ENCODE results near the gene BTG3. TPM values are rescaled to one million over a fixed set of nuclear protein-coding genes. Genes with fewer than 3 reads are reported as not detected.

The BTG3 gene
- total RNA-seq, 2 donors from 2014 or later: 96.2 to 100.0 TPM

DNA sequence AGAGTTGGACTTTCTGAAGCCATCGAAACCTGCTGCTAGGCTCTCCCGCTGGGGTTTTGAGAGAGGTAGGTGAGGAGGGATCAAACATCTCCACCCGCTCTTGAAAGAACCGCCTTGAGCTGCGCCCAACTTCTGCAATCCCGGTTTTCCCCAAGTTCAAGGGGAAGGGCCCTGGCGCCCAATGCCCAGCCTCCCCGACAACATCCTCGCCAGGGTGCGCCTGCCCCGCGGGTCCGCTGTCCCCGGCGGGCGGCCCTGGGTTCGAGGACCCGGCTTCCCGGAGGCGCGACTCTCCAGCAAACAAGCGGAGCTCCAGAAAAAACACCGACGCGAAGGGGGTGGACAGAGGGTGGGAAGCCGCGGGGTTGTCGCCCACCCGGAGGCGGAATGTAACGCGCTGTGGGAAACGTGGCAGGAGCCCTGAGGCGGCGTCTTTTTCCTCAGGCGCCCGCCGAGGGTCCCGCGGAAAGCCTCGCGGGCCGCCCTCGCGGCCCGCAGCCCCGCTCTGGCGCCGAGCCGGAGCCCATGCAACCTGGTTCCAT, 607 bp downstream of the BTG3 start:
- no peaks in the 10 kb centered on the region for H3K27me3 Mint-ChIP-seq
- H3K4me1 Mint-ChIP-seq: peaks cover 11% of the 10 kb centered on the region
- H3K9me3 ChIP-seq (ENCODE audit: control insufficient read depth, low read length, poor library complexity, severe bottlenecking): no peaks in the 10 kb centered on the region
- H3K36me3 Mint-ChIP-seq (ENCODE audit: low read depth): no peaks in the 10 kb centered on the region
- H3K4me3 Mint-ChIP-seq: peak overlapping the region; percentile 95
- DNase-seq (peak in 2 of 3 donors; percentile 5 to 11), ATAC-seq (peak; percentile 11)
- H3K27ac Mint-ChIP-seq: peak overlapping the region; percentile 98

DNA sequence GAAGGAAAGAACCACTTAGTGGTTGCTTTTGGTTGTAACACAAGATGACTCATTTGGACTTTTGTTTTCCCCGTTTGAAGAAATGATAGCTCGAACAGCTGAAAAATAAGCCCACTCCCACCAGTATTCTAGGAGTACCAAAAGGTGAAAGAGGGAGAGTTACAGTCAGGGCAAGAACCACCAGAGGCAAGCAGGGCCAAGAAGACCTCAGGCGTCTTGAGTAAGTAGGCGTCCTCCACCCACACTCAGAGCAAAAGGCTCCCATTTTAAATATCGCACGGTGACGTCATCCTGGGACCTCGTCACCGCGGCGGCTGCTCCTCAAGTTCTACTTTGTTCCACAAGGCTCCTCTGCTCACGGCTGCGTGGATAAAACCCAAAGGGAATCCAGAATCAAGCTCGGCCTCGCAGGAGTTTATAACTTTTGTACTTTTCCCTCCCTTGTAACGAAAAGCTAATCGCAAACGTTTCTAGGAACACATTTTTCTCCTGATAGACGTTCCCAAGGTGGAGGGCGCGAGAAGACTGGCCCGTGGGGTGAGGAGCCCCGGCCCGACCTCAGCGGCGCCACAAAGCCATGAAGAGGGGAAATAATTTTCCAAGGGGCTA, 1.2 kb downstream of the BTG3 start:
- ATAC-seq (peak; percentile 75), DNase-seq (peak; percentile 55 to 64 (median 58))
- H3K36me3 Mint-ChIP-seq (ENCODE audit: low read depth): no peaks in the 10 kb centered on the region
- H3K4me3 Mint-ChIP-seq: peak overlapping the region; percentile 95
- no peaks in the 10 kb centered on the region for H3K9me3 ChIP-seq (ENCODE audit: control insufficient read depth, low read length, poor library complexity, severe bottlenecking)
- peak overlapping the region; percentile 98 for H3K27ac Mint-ChIP-seq
- peaks cover 11% of the 10 kb centered on the region for H3K4me1 Mint-ChIP-seq
- no peaks in the 10 kb centered on the region for H3K27me3 Mint-ChIP-seq

DNA sequence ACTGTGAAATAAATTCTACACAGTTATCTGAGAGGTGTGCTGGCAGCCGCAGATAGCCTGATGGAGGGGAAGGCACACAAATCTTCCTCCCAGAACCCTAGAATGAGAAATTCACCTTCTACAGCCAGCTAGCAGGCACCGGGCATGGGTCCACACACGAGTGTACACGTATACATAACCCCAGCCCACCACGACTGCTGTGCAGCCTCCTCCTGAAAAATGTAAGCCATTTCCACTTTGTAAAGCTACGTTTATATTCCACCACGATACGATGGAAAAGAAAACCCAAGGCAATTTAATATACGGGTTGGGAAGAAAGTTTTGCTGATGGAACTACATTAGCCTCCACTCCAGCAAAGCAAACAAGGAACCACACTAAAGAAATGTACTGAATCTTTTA, 1.8 kb downstream of the BTG3 start:
- no peak for DNase-seq
- no peaks in the 10 kb centered on the region for H3K27me3 Mint-ChIP-seq
- ATAC-seq: no peak
- H3K36me3 Mint-ChIP-seq (ENCODE audit: low read depth): no peaks in the 10 kb centered on the region
- H3K27ac Mint-ChIP-seq: peak overlapping the region; percentile 98
- H3K4me3 Mint-ChIP-seq: peak overlapping the region; percentile 95
- H3K9me3 ChIP-seq (ENCODE audit: control insufficient read depth, low read length, poor library complexity, severe bottlenecking): no peaks in the 10 kb centered on the region
- H3K4me1 Mint-ChIP-seq: peaks cover 11% of the 10 kb centered on the region

DNA sequence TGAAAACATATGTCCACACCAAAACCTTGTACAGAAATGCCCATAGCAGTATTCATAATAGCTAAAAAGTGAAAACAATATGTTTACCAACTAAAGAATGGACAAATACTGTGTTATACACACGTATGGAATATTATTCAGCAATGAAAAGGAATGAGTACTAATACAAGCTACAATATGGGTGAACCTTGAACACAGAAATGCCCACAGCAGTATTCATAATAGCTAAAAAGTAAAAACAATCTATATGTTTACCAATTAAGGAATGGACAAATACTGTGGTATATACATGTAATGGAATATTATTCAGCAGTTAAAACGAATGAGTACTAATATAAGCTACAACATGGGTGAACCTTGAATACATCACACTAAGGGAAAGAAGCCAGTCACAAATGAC, 3.0 kb downstream of the BTG3 start:
- Mint-ChIP-seq H3K4me3 (no peak overlapping the region), H3K4me1 (peaks cover 11% of the 10 kb centered on the region), H3K27ac (peak overlapping the region; percentile 45), H3K36me3 (ENCODE audit: low read depth) (no peaks in the 10 kb centered on the region), H3K27me3 (no peaks in the 10 kb centered on the region)
- no peaks in the 10 kb centered on the region for H3K9me3 ChIP-seq (ENCODE audit: control insufficient read depth, low read length, poor library complexity, severe bottlenecking)
- DNase-seq: no peak
- no peak for ATAC-seq

DNA sequence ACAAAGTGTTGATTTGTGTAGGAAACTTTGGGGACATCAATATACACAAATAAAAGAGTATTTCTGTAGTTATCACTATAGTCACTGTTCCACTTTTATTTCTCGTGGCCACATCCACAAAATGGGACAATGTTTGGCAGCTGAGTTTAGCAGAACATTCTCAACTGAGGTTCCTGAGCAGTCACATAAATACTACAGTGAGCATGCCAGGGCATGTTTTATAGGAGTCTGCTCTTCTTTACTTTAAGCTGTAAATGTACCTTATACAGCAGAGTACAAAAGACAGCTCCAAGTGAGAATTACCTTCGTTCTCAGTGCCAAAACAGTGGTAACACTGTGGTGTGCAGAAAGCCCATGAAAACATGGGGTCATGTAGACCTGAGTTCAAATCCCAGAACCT, 5.0 kb downstream of the BTG3 start:
- H3K4me3 Mint-ChIP-seq: no peak overlapping the region
- no peaks in the 10 kb centered on the region for H3K27me3 Mint-ChIP-seq
- H3K27ac Mint-ChIP-seq: peak overlapping the region; percentile 45
- peaks cover 3% of the 10 kb centered on the region for H3K36me3 Mint-ChIP-seq (ENCODE audit: low read depth)
- DNase-seq: no peak
- H3K9me3 ChIP-seq (ENCODE audit: control insufficient read depth, low read length, poor library complexity, severe bottlenecking): no peaks in the 10 kb centered on the region
- no peak for ATAC-seq
- H3K4me1 Mint-ChIP-seq: peaks cover 15% of the 10 kb centered on the region

DNA sequence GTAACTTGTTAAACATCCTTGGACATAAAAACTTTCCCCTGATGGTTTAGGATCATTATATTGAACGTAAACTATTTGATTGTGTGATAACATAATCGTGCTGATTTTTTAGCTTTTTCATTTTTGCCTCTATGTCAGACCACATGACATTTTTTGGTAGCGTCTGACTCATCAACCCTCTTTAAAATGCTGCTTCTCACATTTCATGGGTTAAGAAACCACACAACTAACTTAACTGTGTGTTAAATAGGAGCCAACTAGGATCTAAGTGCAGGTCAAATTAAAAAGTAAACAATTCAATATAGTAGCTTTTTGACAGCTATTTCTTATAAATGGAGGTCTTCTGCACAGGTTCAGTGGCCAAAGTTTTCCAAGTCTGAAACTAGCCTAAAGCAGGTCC, 9.8 kb downstream of the BTG3 start:
- no peaks in the 10 kb centered on the region for H3K27me3 Mint-ChIP-seq
- DNase-seq: no peak
- H3K27ac Mint-ChIP-seq: peak overlapping the region; percentile 11
- H3K36me3 Mint-ChIP-seq (ENCODE audit: low read depth): peaks cover 3% of the 10 kb centered on the region
- no peak for ATAC-seq
- H3K4me1 Mint-ChIP-seq: peaks cover 8% of the 10 kb centered on the region
- H3K9me3 ChIP-seq (ENCODE audit: control insufficient read depth, low read length, poor library complexity, severe bottlenecking): no peaks in the 10 kb centered on the region
- no peak overlapping the region for H3K4me3 Mint-ChIP-seq

DNA sequence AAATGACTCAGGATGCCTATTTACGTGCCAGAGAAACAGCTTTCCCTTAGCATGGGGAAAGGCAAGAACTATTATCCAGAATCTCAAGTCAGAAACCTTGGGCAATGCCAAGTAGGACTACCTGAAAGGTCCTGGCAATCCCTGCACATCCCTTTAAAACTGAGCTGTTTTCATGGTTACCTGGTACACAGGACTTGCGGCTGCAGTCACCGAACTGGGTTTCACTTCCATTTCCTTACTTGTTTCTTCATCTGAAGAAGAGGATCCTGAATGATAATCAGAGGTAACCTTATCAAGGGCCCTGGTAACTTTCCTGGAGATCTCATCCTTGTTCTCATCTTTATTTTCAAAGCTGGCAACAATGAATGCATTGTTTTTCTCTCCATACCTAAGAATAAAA, 14.3 kb downstream of the BTG3 start:
- H3K4me1 Mint-ChIP-seq: peaks cover 3% of the 10 kb centered on the region
- no peaks in the 10 kb centered on the region for H3K27me3 Mint-ChIP-seq
- no peak for DNase-seq
- H3K9me3 ChIP-seq (ENCODE audit: control insufficient read depth, low read length, poor library complexity, severe bottlenecking): no peaks in the 10 kb centered on the region
- H3K27ac Mint-ChIP-seq: peak overlapping the region; percentile 37
- no peaks in the 10 kb centered on the region for H3K36me3 Mint-ChIP-seq (ENCODE audit: low read depth)
- H3K4me3 Mint-ChIP-seq: no peak overlapping the region
- ATAC-seq: no peak

DNA sequence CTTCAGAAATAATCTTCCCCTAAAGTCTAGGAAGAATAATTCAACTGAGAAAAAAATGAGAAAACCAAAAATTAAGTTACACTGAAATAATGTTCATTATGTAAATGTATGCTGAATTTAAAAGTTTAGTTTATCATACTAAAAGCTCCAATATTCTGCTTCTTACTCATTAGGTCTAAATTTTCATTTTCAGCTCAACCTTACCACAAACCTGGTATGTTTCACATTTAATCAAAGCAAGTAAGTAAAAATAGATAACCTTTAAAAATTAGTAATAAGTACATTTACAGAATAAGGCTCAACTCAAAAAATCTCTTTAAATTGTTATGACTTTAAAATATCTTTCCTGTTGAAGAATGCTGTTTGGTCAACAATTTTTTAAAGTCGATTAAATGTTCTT, 15.0 kb downstream of the BTG3 start:
- Mint-ChIP-seq H3K4me3 (no peak overlapping the region), H3K4me1 (peaks cover 3% of the 10 kb centered on the region), H3K36me3 (ENCODE audit: low read depth) (no peaks in the 10 kb centered on the region), H3K27ac (no peak overlapping the region), H3K27me3 (no peaks in the 10 kb centered on the region)
- ATAC-seq: no peak
- no peaks in the 10 kb centered on the region for H3K9me3 ChIP-seq (ENCODE audit: control insufficient read depth, low read length, poor library complexity, severe bottlenecking)
- DNase-seq: no peak

DNA sequence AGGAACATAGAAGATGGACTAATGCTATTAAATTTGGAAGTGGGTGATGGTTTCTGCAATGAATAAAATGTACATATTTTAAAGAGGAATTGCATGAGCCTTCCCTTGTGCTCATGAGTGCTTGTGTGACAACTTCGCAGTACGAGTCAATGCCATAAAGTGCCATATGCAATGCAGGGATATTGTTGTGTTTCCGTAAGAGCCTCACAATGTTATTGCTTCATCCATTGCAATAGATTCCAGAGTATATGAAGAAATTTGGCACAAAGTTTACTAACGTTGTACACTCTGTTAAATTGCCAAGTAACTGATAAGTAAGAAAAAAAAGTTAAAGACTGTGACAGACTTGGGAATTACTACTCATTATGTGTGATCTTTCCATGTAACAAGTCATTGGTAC, 22.3 kb downstream of the BTG3 start:
- H3K4me1 Mint-ChIP-seq: no peaks in the 10 kb centered on the region

DNA sequence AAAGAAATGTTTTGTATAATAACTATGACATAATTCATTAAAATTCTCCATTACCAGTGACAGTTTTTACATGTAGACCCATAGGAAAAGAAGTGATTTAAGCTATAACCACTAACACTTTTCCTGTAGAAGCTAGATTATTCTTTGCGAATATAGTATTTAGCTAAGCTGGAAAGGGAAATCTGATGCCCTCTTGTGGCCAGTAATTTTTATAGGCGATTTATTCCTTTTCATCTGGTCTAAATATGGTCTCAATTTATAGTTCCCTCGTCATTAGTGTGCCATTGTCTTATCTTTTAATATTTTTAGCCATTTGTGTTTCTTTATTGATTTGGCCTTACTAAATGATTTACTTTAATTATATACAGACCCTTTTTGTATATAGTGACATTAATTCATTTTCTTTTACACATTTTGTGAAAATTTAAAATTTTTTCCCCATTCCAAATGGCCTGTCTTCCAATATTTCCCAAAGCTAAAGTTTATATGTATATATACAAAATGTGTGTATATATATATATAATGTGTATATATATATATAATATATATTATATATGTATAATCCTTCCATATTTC, 26.7 kb downstream of the BTG3 start:
- ATAC-seq: no peak
- H3K27ac Mint-ChIP-seq: no peak overlapping the region

More for the DNA sequence above, 22.3 kb downstream of the BTG3 start:
- ATAC-seq (no peak), DNase-seq (no peak)
- H3K36me3 Mint-ChIP-seq (ENCODE audit: low read depth): no peaks in the 10 kb centered on the region
- H3K27ac Mint-ChIP-seq: no peak overlapping the region
- no peak overlapping the region for H3K4me3 Mint-ChIP-seq
- H3K27me3 Mint-ChIP-seq: no peaks in the 10 kb centered on the region
- H3K9me3 ChIP-seq (ENCODE audit: control insufficient read depth, low read length, poor library complexity, severe bottlenecking): no peaks in the 10 kb centered on the region

DNA sequence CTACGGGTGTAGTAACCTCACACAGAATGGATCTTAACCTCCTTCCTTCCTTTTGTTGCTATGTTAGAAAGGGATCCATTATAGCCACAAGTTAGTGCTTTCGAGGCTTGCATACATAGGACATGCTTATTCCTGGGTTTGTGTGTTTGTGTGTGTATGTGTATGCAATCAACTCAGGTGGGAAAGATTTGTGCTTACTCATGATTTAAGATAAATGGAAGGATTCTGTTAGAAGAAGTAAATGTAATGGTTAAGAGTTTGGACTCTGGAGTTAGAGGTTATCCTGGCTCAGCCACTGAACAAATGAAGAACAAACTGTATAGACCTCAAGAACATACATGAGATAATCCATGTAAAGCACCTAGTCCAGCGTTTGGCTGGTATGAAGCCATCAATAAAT, 28.8 kb downstream of the BTG3 start:
- H3K36me3 Mint-ChIP-seq (ENCODE audit: low read depth): no peaks in the 10 kb centered on the region
- no peak for ATAC-seq
- H3K27me3 Mint-ChIP-seq: peaks cover 3% of the 10 kb centered on the region
- H3K27ac Mint-ChIP-seq: no peak overlapping the region
- peaks cover 2% of the 10 kb centered on the region for H3K4me1 Mint-ChIP-seq
- no peak for DNase-seq
- H3K4me3 Mint-ChIP-seq: no peak overlapping the region
- H3K9me3 ChIP-seq (ENCODE audit: control insufficient read depth, low read length, poor library complexity, severe bottlenecking): no peaks in the 10 kb centered on the region

More for the DNA sequence above, 26.7 kb downstream of the BTG3 start:
- H3K9me3 ChIP-seq (ENCODE audit: control insufficient read depth, low read length, poor library complexity, severe bottlenecking): no peaks in the 10 kb centered on the region
- Mint-ChIP-seq H3K27me3 (no peaks in the 10 kb centered on the region), H3K36me3 (ENCODE audit: low read depth) (no peaks in the 10 kb centered on the region), H3K4me3 (no peak overlapping the region), H3K4me1 (peaks cover 2% of the 10 kb centered on the region)
- DNase-seq: peak in 1 of 3 donors; percentile 7

DNA sequence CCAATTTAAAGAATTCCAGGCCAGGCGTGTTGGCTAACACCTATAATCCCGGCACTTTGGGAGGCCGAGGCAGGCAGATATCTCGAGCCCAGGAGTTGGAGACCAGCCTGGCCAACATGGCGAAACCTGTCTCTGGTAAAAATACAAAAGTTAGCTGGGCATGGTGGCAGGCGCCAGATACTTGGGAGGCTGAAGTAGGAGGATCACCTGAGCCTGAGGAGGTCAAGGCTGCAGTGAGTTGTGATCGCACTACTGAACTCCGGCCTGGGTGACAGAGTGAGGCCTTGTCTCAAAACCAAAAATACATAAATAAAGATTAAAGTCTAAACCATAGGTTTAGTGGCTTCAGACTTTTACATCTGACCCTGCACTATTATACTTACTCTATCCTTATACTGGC, 32.4 kb downstream of the BTG3 start:
- Mint-ChIP-seq H3K4me1 (peaks cover 2% of the 10 kb centered on the region), H3K36me3 (ENCODE audit: low read depth) (no peaks in the 10 kb centered on the region), H3K27ac (no peak overlapping the region), H3K4me3 (no peak overlapping the region), H3K27me3 (peaks cover 11% of the 10 kb centered on the region)
- ATAC-seq (no peak), DNase-seq (no peak)
- H3K9me3 ChIP-seq (ENCODE audit: control insufficient read depth, low read length, poor library complexity, severe bottlenecking): no peaks in the 10 kb centered on the region

DNA sequence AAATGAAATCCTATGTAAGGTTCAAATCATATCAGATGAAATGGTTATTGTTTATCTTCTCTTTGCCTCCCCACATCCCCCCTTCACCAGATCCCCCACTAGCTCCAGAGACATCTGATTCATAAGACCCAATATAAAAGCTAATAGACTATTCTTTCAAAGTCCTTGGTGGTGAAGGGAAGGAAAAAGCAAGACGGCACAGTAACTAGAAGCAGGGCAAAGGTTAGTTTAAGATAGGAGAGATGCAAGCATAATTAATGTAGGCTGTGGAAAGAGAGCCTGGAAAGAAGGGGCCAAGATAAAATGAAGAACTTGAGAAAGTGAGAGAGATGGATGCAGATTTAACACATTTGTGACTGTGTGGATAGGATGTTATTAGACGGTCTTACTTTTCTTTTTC, 33.8 kb downstream of the BTG3 start:
- H3K4me1 Mint-ChIP-seq: peaks cover 2% of the 10 kb centered on the region
- H3K27me3 Mint-ChIP-seq: peaks cover 24% of the 10 kb centered on the region
- no peak for DNase-seq
- H3K9me3 ChIP-seq (ENCODE audit: control insufficient read depth, low read length, poor library complexity, severe bottlenecking): no peaks in the 10 kb centered on the region
- no peak for ATAC-seq
- no peaks in the 10 kb centered on the region for H3K36me3 Mint-ChIP-seq (ENCODE audit: low read depth)
- no peak overlapping the region for H3K4me3 Mint-ChIP-seq
- H3K27ac Mint-ChIP-seq: no peak overlapping the region

DNA sequence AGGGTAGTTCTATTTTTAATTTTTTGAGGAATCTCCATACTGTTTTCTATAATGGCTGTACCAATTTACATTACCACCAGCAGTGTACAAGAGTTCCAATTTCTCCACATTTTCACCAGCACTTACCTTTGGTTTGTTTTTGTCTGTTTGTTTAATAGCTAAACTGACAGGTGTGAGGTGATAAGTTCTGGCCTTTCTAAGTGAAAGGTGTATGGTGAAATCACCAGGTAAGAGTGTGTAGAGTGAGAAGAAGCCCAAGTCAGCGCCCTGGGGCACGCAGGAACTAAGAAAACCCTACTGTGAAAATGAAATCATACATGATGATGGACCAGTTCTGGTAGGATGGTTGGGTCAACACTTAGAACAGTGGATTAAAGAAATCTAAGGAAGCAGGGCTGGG, 34.5 kb downstream of the BTG3 start:
- H3K4me3 Mint-ChIP-seq: no peak overlapping the region
- no peaks in the 10 kb centered on the region for H3K9me3 ChIP-seq (ENCODE audit: control insufficient read depth, low read length, poor library complexity, severe bottlenecking)
- DNase-seq (no peak), ATAC-seq (no peak)
- H3K27me3 Mint-ChIP-seq: peaks cover 30% of the 10 kb centered on the region
- peaks cover 2% of the 10 kb centered on the region for H3K4me1 Mint-ChIP-seq
- H3K36me3 Mint-ChIP-seq (ENCODE audit: low read depth): no peaks in the 10 kb centered on the region
- no peak overlapping the region for H3K27ac Mint-ChIP-seq

All from T-helper 17 cell (primary cell).